Heart left ventricle (tissue), 13 donors: Measurements from ENCODE around the gene ACO1.

Source experiments
- CTCF ChIP-seq, 12 donors: fragments of 200-600 bp; sonication (generic) in 4 of 12; IDR thresholded peaks; one replicate each; pipeline versions ENCODE4 v1.5.0 to v1.8.0; 2018 to 2022; ENCODE audit warnings: antibody characterized with exemption in 12 of 12, mild to moderate bottlenecking in 5 of 12
- POLR2A ChIP-seq, 2 donors: fragments of 450-650 bp; IDR thresholded peaks; one replicate each; pipeline ENCODE4 v1.6.1; 2017; ENCODE audit warnings: antibody characterized with exemption in 2 of 2, mild to moderate bottlenecking in 2 of 2, moderate library complexity in 2 of 2
- donor health status: ischemic (EF 13 %, LVEDD 7.1; RV severe dilation, severe dysfunction).
- donor health status: DM: no; HTN: yes; CAD: no.
- donor health status: DM: no; HTN: no; CAD: no.
- donor health status: ischemic (EF 25% LVEDD 6.9; RV normal size, moderate dysfunction).
- donor health status: ischemic (EF 25% LVEDD 5.7; RV mildly dilated, moderate dysfunction).
- donor health status: ischemic (EF 35%, LVEDD 5.7; RV mildly dilated, moderate dysfunction).
- donor health status: nonischemic (EF 11% LVEDD 7.7; RV severe dilation, severe dysfunction).
- donor health status: DM: yes; HTN: yes; CAD: no.
- donor health status: PGD.
- donor health status: ischemic (EF 29% LVEDD 5.4; RV normal size, mild dysfunction).
- donor health status: nonischemic (EF 23%, LVEDD 6.1; RV moderate dilation, normal function).

DNA sequence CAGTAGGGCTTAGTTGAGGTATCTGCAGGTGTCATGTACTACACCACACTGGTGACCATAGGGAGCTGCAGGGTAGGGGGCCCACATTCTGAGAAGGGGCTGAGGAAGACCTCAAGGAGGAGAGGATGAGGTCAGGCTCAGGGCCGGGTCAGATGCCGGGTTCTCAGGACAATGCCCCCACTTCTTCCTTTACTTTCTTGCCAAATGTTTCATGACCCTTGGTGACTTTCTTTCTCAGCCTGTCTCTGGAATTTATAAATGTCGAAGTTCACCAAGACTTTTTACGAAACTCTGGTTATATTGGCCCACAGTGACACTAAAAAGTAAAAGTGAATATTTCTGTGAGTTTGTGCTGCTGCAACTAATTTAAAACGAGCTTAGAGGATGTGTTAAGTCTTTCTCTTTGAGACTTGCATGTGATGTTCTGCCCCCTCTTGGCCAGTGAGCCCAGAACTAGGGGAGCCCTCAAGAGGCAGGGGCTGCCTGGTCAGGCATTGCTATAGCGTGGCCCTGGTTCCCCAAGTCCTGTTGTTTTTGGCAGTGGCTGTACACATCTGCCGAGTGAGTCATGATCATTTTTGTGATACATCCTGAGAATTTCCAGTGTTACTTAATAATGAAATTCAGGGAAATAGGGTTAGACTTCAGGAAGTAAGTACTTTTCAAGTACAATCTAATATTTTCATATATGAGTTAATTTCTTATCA, 11.2 kb downstream of the ACO1 start:
- peak in 5 of 12 donors; percentile 14 to 42 (median 31) for TF ChIP-seq CTCF (IDR thresholded peaks at IDR 0.05)
- no peak for TF ChIP-seq POLR2A (IDR thresholded peaks at IDR 0.05)
